Vagina (tissue), 2 donors: ENCODE measurements around the gene TCHH.

Experiments
- POLR2A ChIP-seq, 2 donors: fragments of 450-650 bp; IDR thresholded peaks; one replicate each; pipeline ENCODE4 v1.6.1; 2017; ENCODE audit warnings: antibody characterized with exemption in 2 of 2, mild to moderate bottlenecking in 2 of 2, moderate library complexity in 2 of 2
- POLR2AphosphoS5 ChIP-seq, 2 donors: sonication (generic); formaldehyde crosslinking; IDR thresholded peaks; one replicate each; pipeline ENCODE4 v1.9.0; 2017; ENCODE audit warnings: antibody characterized with exemption in 2 of 2, mild to moderate bottlenecking in 2 of 2, low read depth in 1 of 2; ENCODE audit not compliant: insufficient read depth in 1 of 2
- TF ChIP-seq, protein P1 (sequence below), 3 experiments: fragments of 450-650 bp in 2 of 3; fragments of 200-600 bp in 1 of 3; sonication (generic) in 1 of 3; IDR thresholded peaks; one replicate each; pipeline ENCODE4 v1.5.1; 2017 to 2019; ENCODE audit warnings: antibody characterized with exemption in 3 of 3, mild to moderate bottlenecking in 2 of 3, moderate library complexity in 2 of 3

DNA sequence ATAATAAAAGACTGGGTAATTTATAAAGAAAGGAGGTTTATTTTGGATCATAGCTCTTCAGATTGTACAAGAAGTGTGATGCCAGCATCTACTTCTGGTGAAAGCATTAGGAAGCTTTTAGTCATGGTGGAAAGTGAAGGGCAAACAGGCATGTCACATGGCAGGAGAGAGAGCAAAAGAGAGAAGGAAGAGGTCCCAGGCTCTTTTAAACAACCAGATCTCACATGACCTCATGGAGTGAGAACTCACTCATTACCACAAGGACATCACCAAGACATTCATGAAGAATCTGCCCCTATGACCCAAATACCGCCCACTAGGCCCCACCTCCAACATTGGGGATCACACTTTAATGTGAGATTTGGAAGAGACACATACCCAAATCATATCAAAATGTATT lies 33.7 kb upstream of the TCHH start:
- TF ChIP-seq, protein P1, sequence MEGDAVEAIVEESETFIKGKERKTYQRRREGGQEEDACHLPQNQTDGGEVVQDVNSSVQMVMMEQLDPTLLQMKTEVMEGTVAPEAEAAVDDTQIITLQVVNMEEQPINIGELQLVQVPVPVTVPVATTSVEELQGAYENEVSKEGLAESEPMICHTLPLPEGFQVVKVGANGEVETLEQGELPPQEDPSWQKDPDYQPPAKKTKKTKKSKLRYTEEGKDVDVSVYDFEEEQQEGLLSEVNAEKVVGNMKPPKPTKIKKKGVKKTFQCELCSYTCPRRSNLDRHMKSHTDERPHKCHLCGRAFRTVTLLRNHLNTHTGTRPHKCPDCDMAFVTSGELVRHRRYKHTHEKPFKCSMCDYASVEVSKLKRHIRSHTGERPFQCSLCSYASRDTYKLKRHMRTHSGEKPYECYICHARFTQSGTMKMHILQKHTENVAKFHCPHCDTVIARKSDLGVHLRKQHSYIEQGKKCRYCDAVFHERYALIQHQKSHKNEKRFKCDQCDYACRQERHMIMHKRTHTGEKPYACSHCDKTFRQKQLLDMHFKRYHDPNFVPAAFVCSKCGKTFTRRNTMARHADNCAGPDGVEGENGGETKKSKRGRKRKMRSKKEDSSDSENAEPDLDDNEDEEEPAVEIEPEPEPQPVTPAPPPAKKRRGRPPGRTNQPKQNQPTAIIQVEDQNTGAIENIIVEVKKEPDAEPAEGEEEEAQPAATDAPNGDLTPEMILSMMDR (IDR thresholded peaks at IDR 0.05): no peak
- TF ChIP-seq POLR2A (IDR thresholded peaks at IDR 0.05) (no peak), POLR2AphosphoS5 (IDR thresholded peaks at IDR 0.05; ENCODE audit: insufficient read depth in 1 of 2, low read depth in 1 of 2) (no peak)
